Measurements from ENCODE around the gene ABCC6.
"Not testable (repeated sequence)": the region's sequence is repeated elsewhere in the genome, so short reads cannot be mapped to it uniquely, and the experiment has no call there.

Gene ABCC6

GRCh38 chr16:16108759-16109158 is 114.5 kb downstream of the ABCC6 start:
- no peak for FAIRE-seq

- no peak for FAIRE-seq
Measured at GRCh38 chr16:16107839-16108238, 115.5 kb downstream of the ABCC6 start.

GRCh38 chr16:16106466-16106865 is 116.8 kb downstream of the ABCC6 start:
- no peak for FAIRE-seq

GRCh38 chr16:16105646-16106045 is 117.6 kb downstream of the ABCC6 start:
- FAIRE-seq: no peak

GRCh38 chr16:16104804-16105141 is 118.5 kb downstream of the ABCC6 start:
- FAIRE-seq: not testable (repeated sequence)

- not testable (repeated sequence) for FAIRE-seq
Measured at GRCh38 chr16:16104132-16104803, 119.0 kb downstream of the ABCC6 start.

GRCh38 chr16:16102738-16103137 is 120.6 kb downstream of the ABCC6 start:
- FAIRE-seq: no peak

GRCh38 chr16:16101585-16101984 is 121.7 kb downstream of the ABCC6 start:
- FAIRE-seq: no peak

- no peak for FAIRE-seq
Measured at GRCh38 chr16:16100631-16101030, 122.7 kb downstream of the ABCC6 start.

GRCh38 chr16:16099320-16099719 is 124.0 kb downstream of the ABCC6 start:
- FAIRE-seq: no peak
